Mucosa of descending colon (tissue), 3 donors: ENCODE measurements around the gene DDRGK1. TPM values are rescaled to one million over a fixed set of nuclear protein-coding genes. Genes with fewer than 3 reads are reported as not detected.

ENCODE experiments used
- ATAC-seq: fragments of 200-7000 bp; cut with Tn5 transposase; one replicate; pipeline ENCODE4 v1.9.1; 2020; ENCODE audit warnings: mild to moderate bottlenecking, moderate library complexity
- DNase-seq, 3 donors: peaks; one replicate each; pipeline ENCODE4 v3.0.0-alpha.2; 2020
- H3K36me3 ChIP-seq: fragments of 200-600 bp; one replicate; pipeline ENCODE4 v1.8.0; 2021; ENCODE audit warnings: low read depth, mild to moderate bottlenecking
- H3K4me1 ChIP-seq: fragments of 200-600 bp; one replicate; pipeline ENCODE4 v1.8.0; 2021; ENCODE audit warnings: low read depth, mild to moderate bottlenecking
- H3K4me3 ChIP-seq: fragments of 200-600 bp; one replicate; pipeline ENCODE4 v1.8.0; 2021; ENCODE audit warnings: mild to moderate bottlenecking
- H3K9me3 ChIP-seq: fragments of 200-600 bp; one replicate; pipeline ENCODE4 v1.8.0; 2021; ENCODE audit warnings: mild to moderate bottlenecking
- CTCF ChIP-seq: fragments of 200-600 bp; IDR thresholded peaks from one replicate; pipeline ENCODE4 v1.8.0; 2022; ENCODE audit warnings: antibody characterized with exemption, mild to moderate bottlenecking
- intact Hi-C, 2 donors: fragments of 100-400 bp; cut with DNase I in 1 of 2; cut with micrococcal nuclease in 1 of 2; formaldehyde crosslinking; loops; one replicate each; pipeline versions ENCODE4 v1.11.0 to v1.11.1; 2022; cut with DNase I, micrococcal nuclease
- total RNA-seq, 3 donors: library from RNA; stranded (reverse); fragmentation: NEBNext Ultra II Directional in 2 of 3; extraction: Animal tissue kit (Norgen Biotek cat#: 25700) in 2 of 3; gene quantifications; one replicate each; pipeline versions ENCODE4 v1.2.1 to v1.2.4, GENCODE V29; 2021 to 2023
- donor health status: DM: no; HTN: no; CAD: no; lungs with moderate emphysema.
- donor health status: DM: no; HTN: no; CAD: no.
- donor health status: DM: no; HTN: yes; CAD: no.

Gene DDRGK1
- total RNA-seq, 3 donors from 2014 or later, result 51.3 to 80.3 (median 62.9) TPM

- Histone ChIP-seq H3K36me3 (no peaks in the 10 kb centered on the region), H3K9me3 (no peaks in the 10 kb centered on the region), H3K4me1 (no peaks in the 10 kb centered on the region), H3K4me3 (no peak overlapping the region)
- DNase-seq (no peak), ATAC-seq (no peak)
- no peak for TF ChIP-seq CTCF
- intact Hi-C loops, result no loop called here
These were observed 23.7 kb upstream of the DDRGK1 start for GRCh38 chr20:3227936-3228749.

GRCh38 chr20:3227506-3227905, 23.0 kb upstream of the DDRGK1 start:
- ATAC-seq, result no peak
- Histone ChIP-seq H3K36me3 (no peaks in the 10 kb centered on the region), H3K4me3 (no peak overlapping the region)

GRCh38 chr20:3226864-3227263, 22.4 kb upstream of the DDRGK1 start:
- intact Hi-C loops, result no loop called here
- Histone ChIP-seq H3K4me3 (no peak overlapping the region), H3K4me1 (no peaks in the 10 kb centered on the region), H3K9me3 (no peaks in the 10 kb centered on the region), H3K36me3 (no peaks in the 10 kb centered on the region)
- DNase-seq (no peak), ATAC-seq (no peak)
- no peak for TF ChIP-seq CTCF

More at GRCh38 chr20:3227506-3227905, 23.0 kb upstream of the DDRGK1 start:
- intact Hi-C loops, result no loop called here
- no peaks in the 10 kb centered on the region for H3K4me1 ChIP-seq
- no peak for TF ChIP-seq CTCF
- no peak for DNase-seq
- H3K9me3 ChIP-seq, result no peaks in the 10 kb centered on the region

- ATAC-seq, result no peak
- Histone ChIP-seq H3K4me1 (peaks cover 4% of the 10 kb centered on the region), H3K36me3 (no peaks in the 10 kb centered on the region), H3K9me3 (no peaks in the 10 kb centered on the region), H3K4me3 (no peak overlapping the region)
- intact Hi-C loops, result no loop called here
- no peak for DNase-seq
- no peak for TF ChIP-seq CTCF
These were observed 21.6 kb upstream of the DDRGK1 start for GRCh38 chr20:3226093-3226492.

GRCh38 chr20:3224681-3225421, 20.4 kb upstream of the DDRGK1 start:
- DNase-seq, result peak in 2 of 3 donors; percentile 69 to 77
- peak; percentile 62 for ATAC-seq
- Histone ChIP-seq H3K4me3 (no peak overlapping the region), H3K36me3 (no peaks in the 10 kb centered on the region), H3K4me1 (peaks cover 4% of the 10 kb centered on the region), H3K9me3 (no peaks in the 10 kb centered on the region)
- TF ChIP-seq CTCF, result no peak
- intact Hi-C loops, result no loop called here
